HCT116 (cell line): ENCODE results near the gene CLIC3. TPM values are rescaled to one million over a fixed set of nuclear protein-coding genes. Genes with fewer than 3 reads are reported as not detected.

Source experiments
- ATAC-seq: fragments of 200-7000 bp; cut with Tn5 transposase; 2 replicates; pipeline ENCODE4 v1.9.1; 2020; ENCODE audit warnings: mild to moderate bottlenecking, moderate library complexity
- BruUV-seq: library from RNA; stranded (reverse); fragments of 400-500 nt; replicated peaks from 2 replicates; lab custom pipeline; 2021; lab: Mats Ljungman, UMichigan
- CTCF ChIA-PET: fragments of 300-600 bp; sonication (Branson Sonifier 250); formaldehyde crosslinking; loops from one replicate; lab custom pipeline; 2021; ENCODE audit warnings: antibody characterized with exemption; lab: Charles Lee
- POLR2A ChIA-PET: fragments of 300-600, 350-600 bp; sonication (Branson Sonifier 250); formaldehyde crosslinking; loops from one replicate; lab custom pipeline; 2021; ENCODE audit warnings: antibody characterized with exemption; lab: Charles Lee
- RAD21 ChIA-PET, 2 experiments: fragments of 300-600 bp; sonication (Branson Sonifier 250); formaldehyde crosslinking; loops; one replicate each; lab custom pipeline; 2023; ENCODE audit warnings: low total read pairs in 2 of 2; ENCODE audit not compliant: uncharacterized antibody in 2 of 2, unreplicated experiment in 2 of 2, low non-redundant PET in 1 of 2; lab: Charles Lee
- DNase-seq: peaks from one replicate; pipeline ENCODE4 v3.0.0-alpha.2; 2010; ENCODE audit warnings: low read depth, low spot score
- H2AFZ ChIP-seq: fragments of 200-600 bp; shearing (Covaris generic), sonication (generic); 2 replicates; pipeline ENCODE4 v1.6.1; 2017; ENCODE audit warnings: low read depth, mixed run types, mixed read lengths, antibody characterized with exemption, low read length; ENCODE audit not compliant: poor library complexity, severe bottlenecking
- H3K27ac ChIP-seq: 2 replicates; pipeline ENCODE4 v1.5.1; 2012; ENCODE audit warnings: low read depth, low read length
- H3K27me3 ChIP-seq: fragments of 200-600 bp; sonication (generic); 2 replicates; pipeline ENCODE4 v1.6.1; 2016; ENCODE audit warnings: mixed run types, low read length, mixed read lengths; ENCODE audit not compliant: insufficient read depth
- H3K36me3 ChIP-seq, 2 experiments: fragments of 200-500 bp in 1 of 2; fragments of 200-600 bp in 1 of 2; sonication (Bioruptor generic) in 1 of 2; sonication (generic) in 1 of 2; 2 replicates each; pipeline versions ENCODE4 v1.5.1 to v1.6.1; 2014 to 2016; ENCODE audit warnings: low read length in 2 of 2, inconsistent platforms in 1 of 2, mixed read lengths in 1 of 2, mixed run types in 1 of 2; ENCODE audit not compliant: insufficient read depth in 2 of 2, control insufficient read depth in 1 of 2
- H3K4me1 ChIP-seq, 2 experiments: fragments of 200-600 bp in 1 of 2; sonication (generic) in 1 of 2; 2 replicates each; pipeline versions ENCODE4 v1.5.1 to v1.6.1; 2012 to 2017; ENCODE audit warnings: low read length in 2 of 2, inconsistent platforms in 1 of 2, mild to moderate bottlenecking in 1 of 2, mixed read lengths in 1 of 2, mixed run types in 1 of 2, moderate library complexity in 1 of 2; ENCODE audit not compliant: insufficient read depth in 2 of 2, control insufficient read depth in 1 of 2
- H3K4me2 ChIP-seq: fragments of 200-600 bp; sonication (generic); 2 replicates; pipeline ENCODE4 v1.6.1; 2017; ENCODE audit warnings: mixed run types, low read length, mixed read lengths
- H3K4me3 ChIP-seq, 2 experiments: fragments of 200-600 bp in 1 of 2; sonication (generic) in 1 of 2; replicated peaks in 1 of 2; 2 replicates each; pipeline ENCODE4 v1.5.1; 2011 to 2016; ENCODE audit warnings: low read length in 2 of 2, control low read depth in 1 of 2, low read depth in 1 of 2, mild to moderate bottlenecking in 1 of 2, mixed read lengths in 1 of 2, mixed run types in 1 of 2
- H3K79me2 ChIP-seq: fragments of 200-600 bp; sonication (generic); 2 replicates; pipeline ENCODE4 v1.6.1; 2017; ENCODE audit warnings: mild to moderate bottlenecking, mixed run types, low read length, moderate library complexity, mixed read lengths; ENCODE audit not compliant: insufficient read depth
- H3K9ac ChIP-seq: fragments of 200-600 bp; sonication (generic); 2 replicates; pipeline ENCODE4 v1.6.1; 2016; ENCODE audit warnings: low read length, mixed read lengths
- H3K9me2 ChIP-seq: fragments of 200-600 bp; sonication (generic), shearing (Covaris generic); 2 replicates; pipeline ENCODE4 v1.6.1; 2017; ENCODE audit warnings: mixed run types, mild to moderate bottlenecking, moderate library complexity; ENCODE audit not compliant: insufficient read depth
- H3K9me3 ChIP-seq, 2 experiments: fragments of 200-500 bp in 1 of 2; fragments of 200-600 bp in 1 of 2; sonication (Bioruptor generic) in 1 of 2; sonication (generic) in 1 of 2; 2 replicates each; pipeline ENCODE4 v1.6.1; 2014 to 2017; ENCODE audit warnings: low read length in 2 of 2, mixed read lengths in 2 of 2, inconsistent platforms in 1 of 2, low read depth in 1 of 2, mild to moderate bottlenecking in 1 of 2, mixed run types in 1 of 2, moderate library complexity in 1 of 2; ENCODE audit not compliant: control insufficient read depth in 1 of 2, insufficient read depth in 1 of 2
- H4K20me1 ChIP-seq: fragments of 200-600 bp; sonication (generic), shearing (Covaris generic); 2 replicates; pipeline ENCODE4 v1.6.1; 2017; ENCODE audit warnings: mixed run types, mild to moderate bottlenecking, moderate library complexity; ENCODE audit not compliant: insufficient read depth
- CBX3 ChIP-seq: IDR thresholded peaks from 2 replicates; pipeline ENCODE4 v1.6.1; 2012; ENCODE audit warnings: low read depth
- ELF1 ChIP-seq: IDR thresholded peaks from 2 replicates; pipeline ENCODE4 v1.6.1; 2012; ENCODE audit warnings: low read depth, borderline replicate concordance
- FOSL1 ChIP-seq: IDR thresholded peaks from 2 replicates; pipeline ENCODE4 v1.6.1; 2012; ENCODE audit warnings: low read depth
- JUND ChIP-seq: IDR thresholded peaks from 2 replicates; pipeline ENCODE4 v1.6.1; 2012
- RAD21 ChIP-seq: IDR thresholded peaks from 2 replicates; pipeline ENCODE4 v1.6.1; 2012; ENCODE audit warnings: low read depth, mild to moderate bottlenecking
- SIN3A ChIP-seq: IDR thresholded peaks from 2 replicates; pipeline ENCODE4 v1.6.1; 2012; ENCODE audit warnings: low read depth
- SRF ChIP-seq: IDR thresholded peaks from 2 replicates; pipeline ENCODE4 v1.6.1; 2012; ENCODE audit warnings: low read depth
- TCF7L2 ChIP-seq: IDR thresholded peaks from 2 replicates; pipeline ENCODE4 v1.7.0; 2011; ENCODE audit warnings: borderline replicate concordance, inconsistent platforms; ENCODE audit not compliant: insufficient read depth, insufficient read length; ENCODE audit errors: extremely low read depth
- YY1 ChIP-seq: IDR thresholded peaks from 2 replicates; pipeline ENCODE4 v1.6.1; 2011; ENCODE audit warnings: low read length, low read depth, moderate library complexity, mild to moderate bottlenecking; ENCODE audit not compliant: insufficient replicate concordance; ENCODE audit errors: extremely low read depth
- ZFX ChIP-seq: fragments of 450-650 bp; IDR thresholded peaks from 2 replicates; pipeline ENCODE4 v1.6.1; 2017
- intact Hi-C: fragments of 100-400 bp; cut with micrococcal nuclease; formaldehyde crosslinking; loops from 2 replicates; pipeline ENCODE4 v1.10.0; 2022
- total RNA-seq: library from RNA; stranded (reverse); gene quantifications from one replicate; pipeline ENCODE4 v1.2.1, GENCODE V29; 2021; ENCODE audit not compliant: unreplicated experiment
- TF ChIP-seq, protein P1 (sequence below), 3 experiments: fragments of 200-600 bp in 1 of 3; sonication (generic) in 1 of 3; IDR thresholded peaks in 2 of 3; conservative IDR thresholded peaks in 1 of 3; 2 replicates each; pipeline ENCODE4 v1.5.1; 2012 to 2017; ENCODE audit warnings: low read depth in 2 of 3, low read length in 2 of 3, antibody characterized with exemption in 1 of 3, borderline replicate concordance in 1 of 3, control low read depth in 1 of 3, mild to moderate bottlenecking in 1 of 3, mixed read lengths in 1 of 3, mixed run types in 1 of 3, moderate library complexity in 1 of 3; ENCODE audit not compliant: insufficient read depth in 1 of 3
- TF ChIP-seq, protein P2 (sequence below): IDR thresholded peaks from 2 replicates; pipeline ENCODE4 v1.6.1; 2012
- TF ChIP-seq, protein P3 (sequence below): IDR thresholded peaks from 2 replicates; pipeline ENCODE4 v1.6.1; 2012

CLIC3 gene
- total RNA-seq, 1 experiment from 2014 or later = 8.4 TPM

DNA sequence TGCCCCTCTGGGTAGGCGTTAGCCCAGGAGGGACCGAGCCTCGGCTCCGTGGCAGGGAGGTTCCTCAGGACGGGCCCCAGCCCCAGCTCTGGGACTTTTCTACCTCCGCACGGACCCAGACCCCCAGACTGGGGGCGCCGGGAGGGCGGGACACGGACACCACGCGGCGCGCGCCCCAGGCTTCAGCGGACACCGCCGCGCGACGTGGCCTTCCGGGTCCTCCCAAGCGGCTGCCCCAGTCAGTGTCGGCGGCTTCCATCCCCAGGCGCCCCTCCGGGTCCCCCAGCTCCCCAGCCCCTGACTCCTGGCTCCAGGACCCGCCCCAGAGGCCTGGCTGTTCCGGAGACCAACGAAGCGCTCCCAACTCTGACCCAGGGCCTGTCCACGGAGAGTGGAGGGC is 10.5 kb downstream of the CLIC3 start:
- Histone ChIP-seq H4K20me1 (no peaks in the 10 kb centered on the region), H3K4me2 (no peak overlapping the region), H3K4me3 (no peak overlapping the region), H3K27me3 (no peaks in the 10 kb centered on the region), H3K36me3 (no peaks in the 10 kb centered on the region)
- BruUV-seq = no TSS peak
- DNase-seq = no peak
- RAD21 ChIA-PET = no interaction called here
- intact Hi-C loops = no loop called here
- TF ChIP-seq, protein P1, sequence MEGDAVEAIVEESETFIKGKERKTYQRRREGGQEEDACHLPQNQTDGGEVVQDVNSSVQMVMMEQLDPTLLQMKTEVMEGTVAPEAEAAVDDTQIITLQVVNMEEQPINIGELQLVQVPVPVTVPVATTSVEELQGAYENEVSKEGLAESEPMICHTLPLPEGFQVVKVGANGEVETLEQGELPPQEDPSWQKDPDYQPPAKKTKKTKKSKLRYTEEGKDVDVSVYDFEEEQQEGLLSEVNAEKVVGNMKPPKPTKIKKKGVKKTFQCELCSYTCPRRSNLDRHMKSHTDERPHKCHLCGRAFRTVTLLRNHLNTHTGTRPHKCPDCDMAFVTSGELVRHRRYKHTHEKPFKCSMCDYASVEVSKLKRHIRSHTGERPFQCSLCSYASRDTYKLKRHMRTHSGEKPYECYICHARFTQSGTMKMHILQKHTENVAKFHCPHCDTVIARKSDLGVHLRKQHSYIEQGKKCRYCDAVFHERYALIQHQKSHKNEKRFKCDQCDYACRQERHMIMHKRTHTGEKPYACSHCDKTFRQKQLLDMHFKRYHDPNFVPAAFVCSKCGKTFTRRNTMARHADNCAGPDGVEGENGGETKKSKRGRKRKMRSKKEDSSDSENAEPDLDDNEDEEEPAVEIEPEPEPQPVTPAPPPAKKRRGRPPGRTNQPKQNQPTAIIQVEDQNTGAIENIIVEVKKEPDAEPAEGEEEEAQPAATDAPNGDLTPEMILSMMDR (IDR thresholded peaks at IDR 0.05 in 2 of 3, conservative IDR thresholded peaks at IDR 0.05 in 1 of 3; ENCODE audit: borderline replicate concordance in 1 of 3, insufficient read depth in 1 of 3, low read depth in 2 of 3, low read length in 2 of 3) = no peak
- TF ChIP-seq, protein P2, sequence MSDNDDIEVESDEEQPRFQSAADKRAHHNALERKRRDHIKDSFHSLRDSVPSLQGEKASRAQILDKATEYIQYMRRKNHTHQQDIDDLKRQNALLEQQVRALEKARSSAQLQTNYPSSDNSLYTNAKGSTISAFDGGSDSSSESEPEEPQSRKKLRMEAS = no peak
- no peak for TF ChIP-seq YY1
- TF ChIP-seq FOSL1 = no peak
- TF ChIP-seq SIN3A = no peak
- TF ChIP-seq JUND = no peak
- TF ChIP-seq CBX3 = no peak
- no peak for TF ChIP-seq ELF1
- TF ChIP-seq RAD21 = no peak
- TF ChIP-seq ZFX = no peak
- no peak for TF ChIP-seq SRF
- TF ChIP-seq, protein P3, sequence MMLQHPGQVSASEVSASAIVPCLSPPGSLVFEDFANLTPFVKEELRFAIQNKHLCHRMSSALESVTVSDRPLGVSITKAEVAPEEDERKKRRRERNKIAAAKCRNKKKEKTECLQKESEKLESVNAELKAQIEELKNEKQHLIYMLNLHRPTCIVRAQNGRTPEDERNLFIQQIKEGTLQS = no peak
- no peak for TF ChIP-seq TCF7L2
- TF ChIP-seq, all 23 proteins: peak for 0
- Histone ChIP-seq H3K4me1 (peaks cover 0 to under 1% of the 10 kb centered on the region in 2 experiments; a peak in 2 of 4 replicates), H3K9ac (no peak overlapping the region), H3K27ac (no peak overlapping the region), H3K9me2 (no peaks in the 10 kb centered on the region), H2AFZ (no peak overlapping the region), H3K9me3 (no peaks in the 10 kb centered on the region; a peak in 1 of 4 replicates), H3K79me2 (no peaks in the 10 kb centered on the region)
- ATAC-seq = no peak
- ChIA-PET POLR2A (no interaction called here), CTCF (no interaction called here)
